ENCODE data around the gene CPEB2.

- TF ChIP-seq CREB5 (CRISPR knock-in tag; IDR thresholded peaks at IDR 0.05; ENCODE audit: low read depth), result no peak
- TF ChIP-seq ZFP30 (CRISPR knock-in tag; IDR thresholded peaks at IDR 0.05), result no peak
- no peak for TF ChIP-seq CSDC2 (CRISPR knock-in tag; IDR thresholded peaks at IDR 0.05)
- no peak for TF ChIP-seq PPARA (CRISPR knock-in tag; IDR thresholded peaks at IDR 0.05; ENCODE audit: borderline replicate concordance)
- TF ChIP-seq PATZ1 (CRISPR knock-in tag; IDR thresholded peaks at IDR 0.05; ENCODE audit: borderline replicate concordance), result no peak
- TF ChIP-seq TSHZ2 (CRISPR knock-in tag; IDR thresholded peaks at IDR 0.05), result no peak
- TF ChIP-seq RARB (CRISPR knock-in tag; IDR thresholded peaks at IDR 0.05), result no peak
Measured at GRCh38 chr4:15110120-15110571, 107.9 kb downstream of the CPEB2 start.

All from SK-N-SH treated with all-trans-retinoic acid at 6 μM for 48 hours (cell line).